Lower leg skin (tissue), 4 donors: ENCODE measurements around the gene RPL21. TPM values are rescaled to one million over a fixed set of nuclear protein-coding genes. Genes with fewer than 3 reads are reported as not detected.

Experiments
- DNase-seq, 2 donors: peaks; one replicate each; pipeline ENCODE4 v3.0.0-alpha.2; 2019; ENCODE audit warnings: low spot score in 2 of 2
- H3K4me3 ChIP-seq: fragments of 200-600 bp; sonication (generic); 2 replicates; pipeline ENCODE4 v1.5.1; 2017; ENCODE audit warnings: mild to moderate bottlenecking, low read depth; ENCODE audit not compliant: poor library complexity, severe bottlenecking
- POLR2A ChIP-seq, 2 donors: fragments of 450-650 bp; IDR thresholded peaks; one replicate each; pipeline ENCODE4 v1.6.1; 2016 to 2017; ENCODE audit warnings: antibody characterized with exemption in 2 of 2, mild to moderate bottlenecking in 1 of 2, moderate library complexity in 1 of 2
- WGBS, 2 donors: methylation state at CpG; one replicate each; pipeline ENCODE4 v1.1.5; 2018; 5-methylcytosine and 5-hydroxymethylcytosine counted together
- intact Hi-C: fragments of 100-400 bp; cut with DNase I; formaldehyde crosslinking; loops from one replicate; pipeline ENCODE4 v1.15.0; 2023; ENCODE audit warnings: low total_unique reads
- total RNA-seq, 4 donors: library from RNA; depleted of rRNA; stranded (reverse); fragments of >200 nt; gene quantifications; one replicate each; pipeline ENCODE4 v1.1.0, GENCODE V29; 2016
- TF ChIP-seq, protein P1 (sequence below), 3 donors: fragments of 450-650 bp; IDR thresholded peaks; one replicate each; pipeline ENCODE4 v1.5.1; 2016; ENCODE audit warnings: antibody characterized with exemption in 3 of 3, mild to moderate bottlenecking in 3 of 3, moderate library complexity in 2 of 3

Gene RPL21
- total RNA-seq: 1,000 to 10,000 TPM in 3 of 4 donors, 100 to 1,000 TPM in 1; 584 to 1,176 (median 1,101) TPM

DNA sequence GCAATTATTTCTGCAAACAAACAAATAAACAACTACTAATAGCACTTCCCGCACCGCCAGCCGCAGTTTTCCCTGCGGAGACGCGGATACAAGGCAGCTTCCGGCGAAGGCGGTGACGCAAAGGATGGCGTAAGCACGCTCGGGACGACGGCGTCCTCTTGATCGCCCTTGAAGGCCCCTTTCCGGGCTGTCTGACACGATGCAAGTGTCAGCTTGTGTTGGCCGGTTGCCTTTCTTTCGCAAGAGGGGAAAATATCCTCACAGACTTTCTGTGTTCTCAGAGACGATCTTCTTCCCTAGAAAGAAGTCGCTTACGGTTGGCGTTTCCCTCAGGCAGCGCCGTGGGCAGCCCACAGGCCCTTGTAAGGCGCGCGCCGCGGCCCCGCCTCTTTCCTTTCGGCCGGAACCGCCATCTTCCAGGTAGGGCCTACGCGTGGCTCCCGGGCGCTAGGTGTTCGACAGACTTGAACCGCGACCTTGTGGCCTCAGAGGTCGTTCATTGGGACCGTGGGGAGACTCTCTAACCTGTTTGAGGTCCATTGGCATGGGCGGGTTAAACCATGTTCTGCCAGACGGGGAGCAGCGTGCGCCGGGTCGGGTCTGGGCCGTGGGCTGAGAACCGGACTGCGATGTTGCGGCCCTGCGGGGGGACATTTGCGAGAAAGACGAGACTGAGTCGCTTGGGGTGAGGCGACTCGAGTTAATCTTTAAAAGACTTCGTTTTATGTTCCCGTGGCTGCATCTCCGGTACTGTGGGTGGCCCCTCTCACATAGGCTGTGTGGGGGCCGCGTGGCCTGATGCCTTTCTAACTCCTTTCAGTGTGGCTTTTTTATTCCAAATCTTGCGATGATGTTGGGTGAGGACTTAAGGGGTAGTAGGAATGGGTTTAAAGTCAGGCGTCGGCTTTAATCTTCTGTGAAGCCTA, at the start of gene RPL21:
TSS of gene RPL21 (plus strand) at position 393 of the 926 bp plus-strand sequence. CDS start 2,219 bp downstream, outside the sequence.
- WGBS, 2 donors: 0 to 1% methylated on average over 63 to 68 of the region's 69 CpGs
- peak within 1 kb of the TSS; percentile 87 for H3K4me3 ChIP-seq
- TF ChIP-seq POLR2A (IDR thresholded peaks at IDR 0.05): no peak
- TF ChIP-seq, protein P1, sequence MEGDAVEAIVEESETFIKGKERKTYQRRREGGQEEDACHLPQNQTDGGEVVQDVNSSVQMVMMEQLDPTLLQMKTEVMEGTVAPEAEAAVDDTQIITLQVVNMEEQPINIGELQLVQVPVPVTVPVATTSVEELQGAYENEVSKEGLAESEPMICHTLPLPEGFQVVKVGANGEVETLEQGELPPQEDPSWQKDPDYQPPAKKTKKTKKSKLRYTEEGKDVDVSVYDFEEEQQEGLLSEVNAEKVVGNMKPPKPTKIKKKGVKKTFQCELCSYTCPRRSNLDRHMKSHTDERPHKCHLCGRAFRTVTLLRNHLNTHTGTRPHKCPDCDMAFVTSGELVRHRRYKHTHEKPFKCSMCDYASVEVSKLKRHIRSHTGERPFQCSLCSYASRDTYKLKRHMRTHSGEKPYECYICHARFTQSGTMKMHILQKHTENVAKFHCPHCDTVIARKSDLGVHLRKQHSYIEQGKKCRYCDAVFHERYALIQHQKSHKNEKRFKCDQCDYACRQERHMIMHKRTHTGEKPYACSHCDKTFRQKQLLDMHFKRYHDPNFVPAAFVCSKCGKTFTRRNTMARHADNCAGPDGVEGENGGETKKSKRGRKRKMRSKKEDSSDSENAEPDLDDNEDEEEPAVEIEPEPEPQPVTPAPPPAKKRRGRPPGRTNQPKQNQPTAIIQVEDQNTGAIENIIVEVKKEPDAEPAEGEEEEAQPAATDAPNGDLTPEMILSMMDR (IDR thresholded peaks at IDR 0.05): no peak
- DNase-seq: peak; percentile 96 to 99
- intact Hi-C loops: no loop called here

DNA sequence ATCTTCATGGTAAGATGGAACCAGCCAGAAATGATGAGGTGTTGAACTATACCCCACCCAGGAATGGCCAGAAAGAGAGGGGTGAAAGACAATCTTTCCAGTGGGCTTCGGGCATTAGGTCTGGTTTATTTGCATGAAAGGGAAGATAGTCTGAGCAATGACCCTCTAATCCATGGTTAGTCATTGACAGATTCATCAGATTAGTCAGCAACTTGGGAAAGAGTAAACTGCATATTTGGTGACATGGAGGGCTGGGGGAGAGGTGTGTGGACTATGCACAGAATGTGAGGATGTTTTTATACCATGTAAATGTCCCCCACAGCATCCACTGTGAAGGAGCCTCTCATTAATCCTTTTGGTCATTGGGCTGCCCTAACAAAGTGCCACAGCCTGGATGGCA, 49.7 kb upstream of the RPL21 start:
- DNase-seq: no peak
- TF ChIP-seq POLR2A (IDR thresholded peaks at IDR 0.05): no peak
- TF ChIP-seq, protein P1 (IDR thresholded peaks at IDR 0.05): no peak
- H3K4me3 ChIP-seq: no peak overlapping the region
- WGBS, 2 donors: 81 to 97% methylated on average over 1 of the region's 1 CpG
- intact Hi-C loops: no loop called here

DNA sequence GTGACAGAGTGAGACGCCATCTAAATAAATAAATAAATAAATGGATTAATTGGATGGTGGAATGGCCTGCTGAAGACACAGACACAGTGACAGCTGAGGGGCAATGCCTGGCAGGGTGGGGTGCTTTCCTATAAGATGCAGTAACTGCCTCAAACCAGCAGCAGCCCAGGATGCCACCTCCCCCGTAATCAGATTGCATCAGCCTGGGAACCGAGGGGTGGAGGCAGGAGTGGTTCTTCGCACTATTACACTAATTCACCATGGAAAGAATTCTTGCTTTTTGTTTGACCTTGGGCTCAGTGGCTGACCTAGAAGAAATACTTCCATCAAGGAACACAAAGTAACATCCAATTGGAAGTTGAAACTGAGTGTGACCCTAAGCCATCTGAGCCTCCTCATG, 48.2 kb upstream of the RPL21 start:
- intact Hi-C loops: no loop called here
- TF ChIP-seq, protein P1 (IDR thresholded peaks at IDR 0.05): no peak
- no peak for TF ChIP-seq POLR2A (IDR thresholded peaks at IDR 0.05)
- H3K4me3 ChIP-seq: no peak overlapping the region
- WGBS, 2 donors: 82 to 88% methylated on average over 4 of the region's 4 CpGs
- DNase-seq: no peak

DNA sequence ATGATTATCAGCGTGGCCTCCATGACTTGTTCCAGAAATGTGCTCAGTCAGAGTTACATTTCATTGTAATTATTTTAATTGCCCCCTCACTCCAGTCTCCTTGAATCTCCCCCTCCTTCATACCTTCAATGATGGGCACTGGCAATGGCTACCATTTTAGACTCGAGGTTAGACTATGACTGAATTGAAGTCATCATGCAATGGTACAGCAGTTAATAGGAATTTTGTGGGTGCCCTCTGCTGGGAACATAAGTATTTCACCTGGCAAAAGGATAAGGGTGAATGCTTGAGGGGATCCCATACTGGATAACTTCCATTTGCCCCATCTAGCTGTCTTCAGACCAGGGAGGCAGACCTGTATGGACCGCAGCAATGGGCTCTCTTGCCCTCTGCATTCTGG, 47.5 kb upstream of the RPL21 start:
- no peak overlapping the region for H3K4me3 ChIP-seq
- TF ChIP-seq, protein P1 (IDR thresholded peaks at IDR 0.05): no peak
- no peak for TF ChIP-seq POLR2A (IDR thresholded peaks at IDR 0.05)
- no peak for DNase-seq
- intact Hi-C loops: no loop called here
- 67 to 68% methylated on average over 3 of the region's 3 CpGs for WGBS, 2 donors

DNA sequence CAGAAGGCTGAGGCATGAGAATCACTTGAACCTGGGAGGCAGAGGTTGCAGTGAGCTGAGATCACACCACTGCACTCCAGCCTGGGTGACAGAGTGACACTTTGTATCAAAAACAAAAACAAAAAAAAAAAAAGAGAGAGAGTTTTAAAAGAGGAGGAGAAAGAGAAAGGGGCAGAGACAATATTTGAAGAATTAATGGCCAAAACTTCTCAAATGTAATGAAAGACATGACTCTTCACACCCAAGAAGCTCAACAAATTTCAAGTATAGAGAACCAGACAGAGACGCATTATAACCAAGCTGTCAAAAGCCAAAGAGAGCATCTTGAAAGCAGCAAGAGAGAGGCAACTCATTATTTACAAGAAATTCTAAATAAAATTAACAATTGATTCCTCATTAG, 42.8 kb upstream of the RPL21 start:
- TF ChIP-seq, protein P1 (IDR thresholded peaks at IDR 0.05): no peak
- no peak for TF ChIP-seq POLR2A (IDR thresholded peaks at IDR 0.05)
- 96% methylated on average over 1 of the region's 1 CpG for WGBS, 2 donors
- intact Hi-C loops: no loop called here
- H3K4me3 ChIP-seq: no peak overlapping the region
- DNase-seq: no peak
